HCT116 (cell line): ENCODE results near the gene PPP1R11. TPM values are rescaled to one million over a fixed set of nuclear protein-coding genes. Genes with fewer than 3 reads are reported as not detected.

Experiments
- ATAC-seq: fragments of 200-7000 bp; cut with Tn5 transposase; 2 replicates; pipeline ENCODE4 v1.9.1; 2020; ENCODE audit warnings: mild to moderate bottlenecking, moderate library complexity
- BruUV-seq: library from RNA; stranded (reverse); fragments of 400-500 nt; replicated peaks from 2 replicates; lab custom pipeline; 2021; lab: Mats Ljungman, UMichigan
- CTCF ChIA-PET: fragments of 300-600 bp; sonication (Branson Sonifier 250); formaldehyde crosslinking; loops from one replicate; lab custom pipeline; 2021; ENCODE audit warnings: antibody characterized with exemption; lab: Charles Lee
- POLR2A ChIA-PET: fragments of 300-600, 350-600 bp; sonication (Branson Sonifier 250); formaldehyde crosslinking; loops from one replicate; lab custom pipeline; 2021; ENCODE audit warnings: antibody characterized with exemption; lab: Charles Lee
- RAD21 ChIA-PET, 2 experiments: fragments of 300-600 bp; sonication (Branson Sonifier 250); formaldehyde crosslinking; loops; one replicate each; lab custom pipeline; 2023; ENCODE audit warnings: low total read pairs in 2 of 2; ENCODE audit not compliant: uncharacterized antibody in 2 of 2, unreplicated experiment in 2 of 2, low non-redundant PET in 1 of 2; lab: Charles Lee
- DNase-seq: peaks from one replicate; pipeline ENCODE4 v3.0.0-alpha.2; 2010; ENCODE audit warnings: low read depth, low spot score
- H2AFZ ChIP-seq: fragments of 200-600 bp; shearing (Covaris generic), sonication (generic); 2 replicates; pipeline ENCODE4 v1.6.1; 2017; ENCODE audit warnings: low read depth, mixed run types, mixed read lengths, antibody characterized with exemption, low read length; ENCODE audit not compliant: poor library complexity, severe bottlenecking
- H3K27ac ChIP-seq: 2 replicates; pipeline ENCODE4 v1.5.1; 2012; ENCODE audit warnings: low read depth, low read length
- H3K27me3 ChIP-seq: fragments of 200-600 bp; sonication (generic); 2 replicates; pipeline ENCODE4 v1.6.1; 2016; ENCODE audit warnings: mixed run types, low read length, mixed read lengths; ENCODE audit not compliant: insufficient read depth
- H3K36me3 ChIP-seq, 2 experiments: fragments of 200-500 bp in 1 of 2; fragments of 200-600 bp in 1 of 2; sonication (Bioruptor generic) in 1 of 2; sonication (generic) in 1 of 2; 2 replicates each; pipeline versions ENCODE4 v1.5.1 to v1.6.1; 2014 to 2016; ENCODE audit warnings: low read length in 2 of 2, inconsistent platforms in 1 of 2, mixed read lengths in 1 of 2, mixed run types in 1 of 2; ENCODE audit not compliant: insufficient read depth in 2 of 2, control insufficient read depth in 1 of 2
- H3K4me1 ChIP-seq, 2 experiments: fragments of 200-600 bp in 1 of 2; sonication (generic) in 1 of 2; 2 replicates each; pipeline versions ENCODE4 v1.5.1 to v1.6.1; 2012 to 2017; ENCODE audit warnings: low read length in 2 of 2, inconsistent platforms in 1 of 2, mild to moderate bottlenecking in 1 of 2, mixed read lengths in 1 of 2, mixed run types in 1 of 2, moderate library complexity in 1 of 2; ENCODE audit not compliant: insufficient read depth in 2 of 2, control insufficient read depth in 1 of 2
- H3K4me2 ChIP-seq: fragments of 200-600 bp; sonication (generic); 2 replicates; pipeline ENCODE4 v1.6.1; 2017; ENCODE audit warnings: mixed run types, low read length, mixed read lengths
- H3K4me3 ChIP-seq, 2 experiments: fragments of 200-600 bp in 1 of 2; sonication (generic) in 1 of 2; replicated peaks in 1 of 2; 2 replicates each; pipeline ENCODE4 v1.5.1; 2011 to 2016; ENCODE audit warnings: low read length in 2 of 2, control low read depth in 1 of 2, low read depth in 1 of 2, mild to moderate bottlenecking in 1 of 2, mixed read lengths in 1 of 2, mixed run types in 1 of 2
- H3K79me2 ChIP-seq: fragments of 200-600 bp; sonication (generic); 2 replicates; pipeline ENCODE4 v1.6.1; 2017; ENCODE audit warnings: mild to moderate bottlenecking, mixed run types, low read length, moderate library complexity, mixed read lengths; ENCODE audit not compliant: insufficient read depth
- H3K9ac ChIP-seq: fragments of 200-600 bp; sonication (generic); 2 replicates; pipeline ENCODE4 v1.6.1; 2016; ENCODE audit warnings: low read length, mixed read lengths
- H3K9me2 ChIP-seq: fragments of 200-600 bp; sonication (generic), shearing (Covaris generic); 2 replicates; pipeline ENCODE4 v1.6.1; 2017; ENCODE audit warnings: mixed run types, mild to moderate bottlenecking, moderate library complexity; ENCODE audit not compliant: insufficient read depth
- H3K9me3 ChIP-seq, 2 experiments: fragments of 200-500 bp in 1 of 2; fragments of 200-600 bp in 1 of 2; sonication (Bioruptor generic) in 1 of 2; sonication (generic) in 1 of 2; 2 replicates each; pipeline ENCODE4 v1.6.1; 2014 to 2017; ENCODE audit warnings: low read length in 2 of 2, mixed read lengths in 2 of 2, inconsistent platforms in 1 of 2, low read depth in 1 of 2, mild to moderate bottlenecking in 1 of 2, mixed run types in 1 of 2, moderate library complexity in 1 of 2; ENCODE audit not compliant: control insufficient read depth in 1 of 2, insufficient read depth in 1 of 2
- H4K20me1 ChIP-seq: fragments of 200-600 bp; sonication (generic), shearing (Covaris generic); 2 replicates; pipeline ENCODE4 v1.6.1; 2017; ENCODE audit warnings: mixed run types, mild to moderate bottlenecking, moderate library complexity; ENCODE audit not compliant: insufficient read depth
- ATF3 ChIP-seq: IDR thresholded peaks from 2 replicates; pipeline ENCODE4 v1.6.1; 2012
- CTCF ChIP-seq, 3 experiments: fragments of 200-600 bp in 1 of 3; sonication (generic) in 1 of 3; IDR thresholded peaks in 2 of 3; conservative IDR thresholded peaks in 1 of 3; 2 replicates each; pipeline ENCODE4 v1.5.1; 2012 to 2017; ENCODE audit warnings: low read depth in 2 of 3, low read length in 2 of 3, antibody characterized with exemption in 1 of 3, borderline replicate concordance in 1 of 3, control low read depth in 1 of 3, mild to moderate bottlenecking in 1 of 3, mixed read lengths in 1 of 3, mixed run types in 1 of 3, moderate library complexity in 1 of 3; ENCODE audit not compliant: insufficient read depth in 1 of 3
- EGR1 ChIP-seq: IDR thresholded peaks from 2 replicates; pipeline ENCODE4 v1.6.1; 2012; ENCODE audit warnings: low read depth
- ELF1 ChIP-seq: IDR thresholded peaks from 2 replicates; pipeline ENCODE4 v1.6.1; 2012; ENCODE audit warnings: low read depth, borderline replicate concordance
- JUND ChIP-seq: IDR thresholded peaks from 2 replicates; pipeline ENCODE4 v1.6.1; 2012
- POLR2A ChIP-seq: IDR thresholded peaks from 2 replicates; pipeline ENCODE4 v1.7.0; 2011; ENCODE audit warnings: borderline replicate concordance; ENCODE audit not compliant: insufficient read depth, insufficient read length; ENCODE audit errors: extremely low read depth
- POLR2AphosphoS5 ChIP-seq: IDR thresholded peaks from 2 replicates; pipeline ENCODE4 v1.6.1; 2011; ENCODE audit warnings: mild to moderate bottlenecking, low read depth, low read length, moderate library complexity
- YY1 ChIP-seq: IDR thresholded peaks from 2 replicates; pipeline ENCODE4 v1.6.1; 2011; ENCODE audit warnings: low read length, low read depth, moderate library complexity, mild to moderate bottlenecking; ENCODE audit not compliant: insufficient replicate concordance; ENCODE audit errors: extremely low read depth
- ZBTB33 ChIP-seq: IDR thresholded peaks from 2 replicates; pipeline ENCODE4 v1.6.1; 2011; ENCODE audit warnings: mild to moderate bottlenecking, low read length, moderate library complexity; ENCODE audit not compliant: insufficient replicate concordance; ENCODE audit errors: extremely low read depth
- ZFX ChIP-seq: fragments of 450-650 bp; IDR thresholded peaks from 2 replicates; pipeline ENCODE4 v1.6.1; 2017
- intact Hi-C: fragments of 100-400 bp; cut with micrococcal nuclease; formaldehyde crosslinking; loops from 2 replicates; pipeline ENCODE4 v1.10.0; 2022
- total RNA-seq: library from RNA; stranded (reverse); gene quantifications from one replicate; pipeline ENCODE4 v1.2.1, GENCODE V29; 2021; ENCODE audit not compliant: unreplicated experiment

Gene PPP1R11
- total RNA-seq, 1 experiment from 2014 or later: 29.3 TPM

- POLR2A ChIA-PET: no interaction called here
- Histone ChIP-seq H3K4me1 (peaks cover 28 to 68% of the 10 kb centered on the region in 2 experiments), H3K79me2 (no peaks in the 10 kb centered on the region), H3K4me2 (no peak overlapping the region), H3K9me2 (no peaks in the 10 kb centered on the region), H3K9me3 (no peaks in the 10 kb centered on the region), H3K27me3 (no peaks in the 10 kb centered on the region), H3K36me3 (no peaks in the 10 kb centered on the region), H2AFZ (no peak overlapping the region), H3K9ac (no peak overlapping the region), H3K4me3 (no peak overlapping the region), H4K20me1 (no peaks in the 10 kb centered on the region), H3K27ac (no peak overlapping the region)
- intact Hi-C loops: no loop called here
- no TSS peak for BruUV-seq
- CTCF ChIA-PET: no interaction called here
- no peak for DNase-seq
- no peak for ATAC-seq
- TF ChIP-seq JUND (no peak), POLR2A (no peak), CTCF (IDR thresholded peaks at IDR 0.05 in 2 of 3, conservative IDR thresholded peaks at IDR 0.05 in 1 of 3; ENCODE audit: borderline replicate concordance in 1 of 3, insufficient read depth in 1 of 3, low read depth in 2 of 3, low read length in 2 of 3) (no peak), ZFX (no peak), ZBTB33 (no peak), ELF1 (no peak), POLR2AphosphoS5 (no peak), YY1 (no peak), EGR1 (no peak), ATF3 (no peak)
- RAD21 ChIA-PET: no interaction called here
Observed at GRCh38 chr6:30096829-30097228, 29.8 kb downstream of the PPP1R11 start.
